ENCODE measurements around the gene IGF1R. TPM values are rescaled to one million over a fixed set of nuclear protein-coding genes. Genes with fewer than 3 reads are reported as not detected.
A peak's percentile ranks its signal among the peaks of the same experiment; 100 is the strongest.

The IGF1R gene
- total RNA-seq, 1 experiment from 2014 or later: 51.6 TPM

GRCh38 chr15:98731712-98732450, 83.5 kb downstream of the IGF1R start:
- Mint-ChIP-seq H3K27ac (ENCODE audit: unreplicated experiment) (no peak overlapping the region), H3K4me3 (ENCODE audit: unreplicated experiment) (no peak overlapping the region), H3K9me3 (ENCODE audit: unreplicated experiment) (no peaks in the 10 kb centered on the region), H3K4me1 (ENCODE audit: low read depth, unreplicated experiment) (peaks cover 38% of the 10 kb centered on the region), H3K36me3 (ENCODE audit: insufficient read depth, unreplicated experiment) (peaks cover 6% of the 10 kb centered on the region), H3K27me3 (ENCODE audit: insufficient read depth, unreplicated experiment) (no peaks in the 10 kb centered on the region)
- no peak for TF ChIP-seq CTCF (IDR thresholded peaks at IDR 0.05; ENCODE audit: insufficient read depth in 1 of 2, low read depth in 1 of 2, low read length in 1 of 2, severe bottlenecking in 1 of 2, unreplicated experiment in 1 of 2)
- no TSS peak for BruUV-seq (replicated peaks)
- CTCF ChIA-PET: no interaction called here
- no peak overlapping the region for H3K4me3 ChIP-seq (ENCODE audit: low read depth, low read length)
- POLR2A ChIA-PET: no interaction called here
- intact Hi-C loops (cut with micrococcal nuclease; ENCODE audit: unreplicated experiment): no loop called here
- H3K27me3 ChIP-seq (replicated peaks; ENCODE audit: control insufficient read depth, insufficient read depth, low read length): no peaks in the 10 kb centered on the region
- H3K4me1 ChIP-seq: peaks cover 40% of the 10 kb centered on the region
- H3K9me3 ChIP-seq: no peaks in the 10 kb centered on the region
- no peak for DNase-seq
- H3K36me3 ChIP-seq (ENCODE audit: control insufficient read depth, insufficient read depth, low read length): no peaks in the 10 kb centered on the region

GRCh38 chr15:98733098-98733497, 84.8 kb downstream of the IGF1R start:
- no peak overlapping the region for H3K4me3 ChIP-seq (ENCODE audit: low read depth, low read length)
- BruUV-seq (replicated peaks): no TSS peak
- H3K4me1 ChIP-seq: peaks cover 31% of the 10 kb centered on the region
- no peak for DNase-seq
- POLR2A ChIA-PET: no interaction called here
- intact Hi-C loops (cut with micrococcal nuclease; ENCODE audit: unreplicated experiment): no loop called here
- no peaks in the 10 kb centered on the region for H3K27me3 ChIP-seq (replicated peaks; ENCODE audit: control insufficient read depth, insufficient read depth, low read length)
- Mint-ChIP-seq H3K36me3 (ENCODE audit: insufficient read depth, unreplicated experiment) (no peaks in the 10 kb centered on the region), H3K4me1 (ENCODE audit: low read depth, unreplicated experiment) (peaks cover 31% of the 10 kb centered on the region), H3K9me3 (ENCODE audit: unreplicated experiment) (no peaks in the 10 kb centered on the region), H3K27me3 (ENCODE audit: insufficient read depth, unreplicated experiment) (no peaks in the 10 kb centered on the region), H3K4me3 (ENCODE audit: unreplicated experiment) (no peak overlapping the region), H3K27ac (ENCODE audit: unreplicated experiment) (no peak overlapping the region)
- H3K9me3 ChIP-seq: no peaks in the 10 kb centered on the region
- TF ChIP-seq CTCF (IDR thresholded peaks at IDR 0.05; ENCODE audit: insufficient read depth in 1 of 2, low read depth in 1 of 2, low read length in 1 of 2, severe bottlenecking in 1 of 2, unreplicated experiment in 1 of 2): no peak
- CTCF ChIA-PET: no interaction called here
- no peaks in the 10 kb centered on the region for H3K36me3 ChIP-seq (ENCODE audit: control insufficient read depth, insufficient read depth, low read length)

- Mint-ChIP-seq H3K9me3 (ENCODE audit: unreplicated experiment) (no peaks in the 10 kb centered on the region), H3K27me3 (ENCODE audit: insufficient read depth, unreplicated experiment) (no peaks in the 10 kb centered on the region), H3K36me3 (ENCODE audit: insufficient read depth, unreplicated experiment) (no peaks in the 10 kb centered on the region), H3K4me3 (ENCODE audit: unreplicated experiment) (no peak overlapping the region), H3K27ac (ENCODE audit: unreplicated experiment) (no peak overlapping the region), H3K4me1 (ENCODE audit: low read depth, unreplicated experiment) (peaks cover 25% of the 10 kb centered on the region)
- peaks cover 25% of the 10 kb centered on the region for H3K4me1 ChIP-seq
- TF ChIP-seq CTCF (IDR thresholded peaks at IDR 0.05; ENCODE audit: insufficient read depth in 1 of 2, low read depth in 1 of 2, low read length in 1 of 2, severe bottlenecking in 1 of 2, unreplicated experiment in 1 of 2): no peak
- POLR2A ChIA-PET: no interaction called here
- no TSS peak for BruUV-seq (replicated peaks)
- DNase-seq: peak; percentile 46 to 57
- no peak overlapping the region for H3K4me3 ChIP-seq (ENCODE audit: low read depth, low read length)
- no peaks in the 10 kb centered on the region for H3K27me3 ChIP-seq (replicated peaks; ENCODE audit: control insufficient read depth, insufficient read depth, low read length)
- intact Hi-C loops (cut with micrococcal nuclease; ENCODE audit: unreplicated experiment): loop anchor here (1.0 kb wide), 1 partner anchor 10 kb away; no protein-coding TSS in a partner anchor
- H3K9me3 ChIP-seq: peaks cover 7% of the 10 kb centered on the region; the same call in 1 of the 2 replicates
- no peaks in the 10 kb centered on the region for H3K36me3 ChIP-seq (ENCODE audit: control insufficient read depth, insufficient read depth, low read length)
- CTCF ChIA-PET: no interaction called here
Measured at GRCh38 chr15:98734466-98735199, 86.3 kb downstream of the IGF1R start.

All from Caco-2 (cell line).